GM18909 (cell line): ENCODE measurements around the gene HOOK2.
"Not testable (repeated sequence)": the region's sequence is repeated elsewhere in the genome, so short reads cannot be mapped to it uniquely, and the experiment has no call there.

ENCODE experiments used
- ATAC-seq: cut with Tn5 transposase; IDR thresholded peaks from one replicate; pipeline ENCODE4 v1.9.1; 2021; ENCODE audit warnings: mild to moderate bottlenecking; ENCODE audit not compliant: unreplicated experiment, poor library complexity

The HOOK2 gene

GRCh38 chr19:12756150-12756883 lies 19.0 kb downstream of the HOOK2 start:
- ATAC-seq = no peak

GRCh38 chr19:12754465-12755196 lies 20.7 kb downstream of the HOOK2 start:
- ATAC-seq = no peak

GRCh38 chr19:12752056-12752781 lies 23.1 kb downstream of the HOOK2 start:
- ATAC-seq = no peak

GRCh38 chr19:12751635-12752034 lies 23.7 kb downstream of the HOOK2 start, which contains the start of gene BEST2:
BEST2 (plus strand) TSS chr19:12751791; CDS start chr19:12752593, 802 bp downstream.
- ATAC-seq = no peak

GRCh38 chr19:12750851-12751250 lies 24.5 kb downstream of the HOOK2 start:
- no peak for ATAC-seq

- no peak for ATAC-seq
Observed at GRCh38 chr19:12749938-12750521, 25.3 kb downstream of the HOOK2 start.

- ATAC-seq = no peak
Observed at GRCh38 chr19:12748489-12748888, 26.9 kb downstream of the HOOK2 start.

- ATAC-seq = no peak
Observed at GRCh38 chr19:12745166-12745897, 30.0 kb downstream of the HOOK2 start.

GRCh38 chr19:12737835-12738351 lies 37.5 kb downstream of the HOOK2 start:
- ATAC-seq = no peak

GRCh38 chr19:12736995-12737834 lies 38.1 kb downstream of the HOOK2 start, which contains the start of gene GET3:
GET3 (plus strand) TSS chr19:12737497; CDS start chr19:12737506, 9 bp downstream.
- peak; percentile 70 for ATAC-seq

- no peak for ATAC-seq
Observed at GRCh38 chr19:12733369-12734214, 41.8 kb downstream of the HOOK2 start.

GRCh38 chr19:12731337-12731736 lies 44.0 kb downstream of the HOOK2 start:
- ATAC-seq = no peak

GRCh38 chr19:12730064-12730463 lies 45.3 kb downstream of the HOOK2 start:
- no peak for ATAC-seq

- ATAC-seq = no peak
Observed at GRCh38 chr19:12727745-12728433, 47.5 kb downstream of the HOOK2 start.

- ATAC-seq = no peak
Observed at GRCh38 chr19:12726988-12727316, 48.4 kb downstream of the HOOK2 start.

GRCh38 chr19:12725612-12726011 lies 49.7 kb downstream of the HOOK2 start:
- ATAC-seq = not testable (repeated sequence)

- no peak for ATAC-seq
Observed at GRCh38 chr19:12723641-12724426, 51.5 kb downstream of the HOOK2 start, which contains the start of gene TNPO2. TNPO2 (minus strand) TSS chr19:12723932; CDS start chr19:12720977, 2,955 bp downstream.
